ENCODE data around the gene TNFAIP3. TPM values are rescaled to one million over a fixed set of nuclear protein-coding genes. Genes with fewer than 3 reads are reported as not detected.

TNFAIP3 gene
- total and polyA plus RNA-seq, 2 donors (not counting 1 experiment from before 2014, with no cell fraction given), result 86.2 to 92.0 TPM

GRCh38 chr6:137823826-137824555 lies 43.1 kb upstream of the TNFAIP3 start:
- H3K9me3 Mint-ChIP-seq (ENCODE audit: insufficient read depth), result no peaks in the 10 kb centered on the region
- Histone ChIP-seq H3K4me3 (ENCODE audit: control extremely low read depth in 1 of 5, extremely low read depth in 1 of 5, insufficient read depth in 1 of 5, low read depth in 2 of 5, low read length in 4 of 5) (no peak overlapping the region), H3K27me3 (replicated peaks in 1 of 4; ENCODE audit: control extremely low read depth in 1 of 4, control insufficient read depth in 3 of 4, insufficient read depth in 4 of 4, low read length in 3 of 4) (no peaks in the 10 kb centered on the region), H4K20me1 (ENCODE audit: control insufficient read depth, insufficient read depth, low read length, poor library complexity, severe bottlenecking) (no peaks in the 10 kb centered on the region), H3K36me3 (replicated peaks in 1 of 2; ENCODE audit: control extremely low read depth in 1 of 2, control insufficient read depth in 1 of 2, extremely low read depth in 1 of 2, insufficient read depth in 2 of 2, low read length in 1 of 2) (no peaks in the 10 kb centered on the region), H3K27ac (ENCODE audit: low read length in 2 of 2) (no peak overlapping the region), H3K4me1 (ENCODE audit: control insufficient read depth in 2 of 2, insufficient read depth in 2 of 2, low read length in 2 of 2) (peaks cover 21% of the 10 kb centered on the region in 2 donors), H3K9me3 (ENCODE audit: control extremely low read depth in 1 of 3, control insufficient read depth in 2 of 3, insufficient read depth in 1 of 3, low read length in 2 of 3) (no peaks in the 10 kb centered on the region), H3K4me2 (replicated peaks; ENCODE audit: low read depth, low read length, poor library complexity, severe bottlenecking) (no peak overlapping the region), H3K9ac (ENCODE audit: low read length) (no peak overlapping the region), H3K79me2 (ENCODE audit: control insufficient read depth, insufficient read depth, low read length) (no peaks in the 10 kb centered on the region), H2AFZ (ENCODE audit: insufficient read depth, low read depth, low read length, poor library complexity, severe bottlenecking) (no peak overlapping the region)
- DNase-seq (peak; percentile 64), ATAC-seq (ENCODE audit: low read depth) (peak; percentile 67)
- TF ChIP-seq CTCF (IDR thresholded peaks at IDR 0.05) (no peak), EZH2 (IDR thresholded peaks at IDR 0.05; ENCODE audit: borderline replicate concordance, insufficient read depth, low read depth, low read length, poor library complexity, severe bottlenecking) (no peak)
- peaks cover 39% of the 10 kb centered on the region for H3K4me1 Mint-ChIP-seq
- POLR2A ChIA-PET, result no interaction called here
- no peaks in the 10 kb centered on the region for H3K27me3 Mint-ChIP-seq
- WGBS (ENCODE audit: insufficient coverage), result 59% methylated on average over 8 of the region's 11 CpGs
- intact Hi-C loops (cut with micrococcal nuclease), result no loop called here
- H3K4me3 Mint-ChIP-seq, result peak overlapping the region; percentile 44
- CTCF ChIA-PET, result interaction anchor here (0.7 kb wide), 1 partner anchor 482 kb away, joined by 3 read pairs; no protein-coding TSS in a partner anchor
- peak overlapping the region; percentile 74 for H3K27ac Mint-ChIP-seq

GRCh38 chr6:137824556-137824879 lies 42.5 kb upstream of the TNFAIP3 start:
- Histone ChIP-seq H3K9ac (ENCODE audit: low read length) (no peak overlapping the region), H4K20me1 (ENCODE audit: control insufficient read depth, insufficient read depth, low read length, poor library complexity, severe bottlenecking) (no peaks in the 10 kb centered on the region), H3K4me2 (replicated peaks; ENCODE audit: low read depth, low read length, poor library complexity, severe bottlenecking) (no peak overlapping the region), H3K4me3 (ENCODE audit: control extremely low read depth in 1 of 5, extremely low read depth in 1 of 5, insufficient read depth in 1 of 5, low read depth in 2 of 5, low read length in 4 of 5) (no peak overlapping the region), H3K79me2 (ENCODE audit: control insufficient read depth, insufficient read depth, low read length) (no peaks in the 10 kb centered on the region), H3K4me1 (ENCODE audit: control insufficient read depth in 2 of 2, insufficient read depth in 2 of 2, low read length in 2 of 2) (peaks cover 17 to 19% of the 10 kb centered on the region in 2 donors), H3K27me3 (replicated peaks in 1 of 4; ENCODE audit: control extremely low read depth in 1 of 4, control insufficient read depth in 3 of 4, insufficient read depth in 4 of 4, low read length in 3 of 4) (no peaks in the 10 kb centered on the region), H3K36me3 (replicated peaks in 1 of 2; ENCODE audit: control extremely low read depth in 1 of 2, control insufficient read depth in 1 of 2, extremely low read depth in 1 of 2, insufficient read depth in 2 of 2, low read length in 1 of 2) (no peaks in the 10 kb centered on the region), H3K9me3 (ENCODE audit: control extremely low read depth in 1 of 3, control insufficient read depth in 2 of 3, insufficient read depth in 1 of 3, low read length in 2 of 3) (no peaks in the 10 kb centered on the region), H2AFZ (ENCODE audit: insufficient read depth, low read depth, low read length, poor library complexity, severe bottlenecking) (no peak overlapping the region), H3K27ac (ENCODE audit: low read length in 2 of 2) (no peak overlapping the region)
- H3K27ac Mint-ChIP-seq, result no peak overlapping the region
- peaks cover 37% of the 10 kb centered on the region for H3K4me1 Mint-ChIP-seq
- H3K4me3 Mint-ChIP-seq, result no peak overlapping the region
- DNase-seq, result no peak
- CTCF ChIA-PET, result interaction anchor here (0.7 to 0.9 kb wide), 2 partner anchors 25 to 483 kb away, joined by 3 to 4 read pairs; no protein-coding TSS in a partner anchor
- TF ChIP-seq CTCF (IDR thresholded peaks at IDR 0.05) (no peak), EZH2 (IDR thresholded peaks at IDR 0.05; ENCODE audit: borderline replicate concordance, insufficient read depth, low read depth, low read length, poor library complexity, severe bottlenecking) (no peak)
- no peaks in the 10 kb centered on the region for H3K9me3 Mint-ChIP-seq (ENCODE audit: insufficient read depth)
- H3K27me3 Mint-ChIP-seq, result no peaks in the 10 kb centered on the region
- intact Hi-C loops (cut with micrococcal nuclease), result no loop called here
- ATAC-seq (ENCODE audit: low read depth), result no peak
- POLR2A ChIA-PET, result no interaction called here
- WGBS (ENCODE audit: insufficient coverage), result no CpG with 5 or more reads among the region's 1 CpG
